ENCODE results near the gene PWP1.

- TF ChIP-seq CTCF (conservative IDR thresholded peaks at IDR 0.05; ENCODE audit: low read depth, low read length) (no peak), EZH2 (IDR thresholded peaks at IDR 0.05; ENCODE audit: borderline replicate concordance, low read depth, low read length, poor library complexity, severe bottlenecking) (no peak)
Measured at GRCh38 chr12:107681836-107682820, 3.5 kb upstream of the PWP1 start.
